ENCODE measurements around the gene ACAD8. TPM values are rescaled to one million over a fixed set of nuclear protein-coding genes. Genes with fewer than 3 reads are reported as not detected.

Gene ACAD8
- total and polyA plus RNA-seq, 2 of the 8 experiments (the other 6 are each of a cell fraction or from before 2014, with no cell fraction given): 45.8 to 52.7 TPM

- Histone ChIP-seq H4K8ac (ENCODE audit: extremely low read depth, insufficient read depth, low read length) (no peak overlapping the region), H3K56ac (replicated peaks; ENCODE audit: insufficient read length, low read depth, low read length) (no peak overlapping the region), H3K9me3 (ENCODE audit: insufficient read depth in 2 of 2, low read depth in 1 of 2, low read length in 1 of 2) (no peaks in the 10 kb centered on the region), H2BK12ac (ENCODE audit: low read depth, low read length) (no peak overlapping the region), H2AFZ (ENCODE audit: low read length) (no peak overlapping the region), H2AK5ac (ENCODE audit: low read depth, low read length) (no peak overlapping the region), H4K91ac (replicated peaks; ENCODE audit: insufficient read length, low read length) (no peak overlapping the region), H3K23ac (ENCODE audit: insufficient read length) (no peak overlapping the region), H4K5ac (ENCODE audit: insufficient read length, low read depth, low read length) (no peak overlapping the region), H3K4me3 (ENCODE audit: extremely low read depth in 1 of 4, insufficient read depth in 2 of 4, low read depth in 3 of 4, low read length in 4 of 4) (no peak overlapping the region), H3K27me3 (replicated peaks in 1 of 4; ENCODE audit: control insufficient read depth in 3 of 4, extremely low read depth in 1 of 4, insufficient read depth in 3 of 4, low read length in 3 of 4) (no peaks in the 10 kb centered on the region), H3K4me1 (replicated peaks in 1 of 4; ENCODE audit: control insufficient read depth in 3 of 4, insufficient read depth in 4 of 4, low read length in 3 of 4) (no peaks in the 10 kb centered on the region; a peak in 1 of 7 replicates), H2BK5ac (ENCODE audit: low read depth, low read length) (no peak overlapping the region), H3K4ac (replicated peaks; ENCODE audit: insufficient read length, low read depth, low read length) (no peak overlapping the region), H2BK120ac (replicated peaks; ENCODE audit: low read depth, low read length) (no peak overlapping the region), H3K36me3 (ENCODE audit: control insufficient read depth in 2 of 4, insufficient read depth in 4 of 4, low read length in 3 of 4) (peaks cover 11 to 58% (median 35%) of the 10 kb centered on the region in 4 experiments; a peak in 7 of 8 replicates), H3K9ac (replicated peaks in 1 of 4; ENCODE audit: extremely low read depth in 1 of 4, low read depth in 3 of 4, low read length in 3 of 4) (no peak overlapping the region), H3K79me1 (ENCODE audit: low read depth, low read length) (peaks cover 15% of the 10 kb centered on the region; the same call in 1 of the 2 replicates), H3K18ac (ENCODE audit: extremely low read depth, low read length) (no peak overlapping the region), H3K23me2 (ENCODE audit: low read depth, low read length) (0 out of 2 replicates have a peak, but pooled peaks cover 3% of the 10 kb centered on the region), H3K27ac (ENCODE audit: low read depth, low read length) (no peak overlapping the region), H3K4me2 (ENCODE audit: insufficient read depth in 1 of 2, low read depth in 2 of 2, low read length in 2 of 2) (no peak overlapping the region), H3K79me2 (ENCODE audit: control insufficient read depth in 1 of 2, insufficient read depth in 2 of 2, low read length in 2 of 2) (peaks cover 0 to 11% of the 10 kb centered on the region in 2 experiments; a peak in 1 of 4 replicates), H2BK15ac (ENCODE audit: low read length) (no peak overlapping the region), H2BK20ac (ENCODE audit: low read length) (no peak overlapping the region), H4K20me1 (replicated peaks in 1 of 2; ENCODE audit: control insufficient read depth in 1 of 2, insufficient read depth in 2 of 2, low read length in 2 of 2) (peaks cover 2 to 4% of the 10 kb centered on the region in 2 experiments), H3K14ac (ENCODE audit: insufficient read length) (no peak overlapping the region)
- 83% methylated on average over 14 of the region's 16 CpGs; no CpG with 5 or more reads in 1 of the 2 experiments for WGBS, 2 experiments (ENCODE audit: extremely low coverage in 1 of 2, insufficient coverage in 1 of 2, insufficient read length in 1 of 2, insufficient replicate concordance in 2 of 2, low coverage in 1 of 2, low lambda C conversion rate in 2 of 2, missing lambda C conversion rate in 1 of 2)
- no peak for DNase-seq (ENCODE audit: low read depth in 1 of 2, low spot score in 2 of 2)
- CTCF ChIA-PET (ENCODE audit: partially characterized antibody): interaction anchor here (1.1 to 7.1 kb wide), 13 partner anchors 8 to 106 kb away, joined by 3 to 114 read pairs (median 7); partner anchors contain the start of genes ACAD8, GLB1L3 and THYN1
- POLR2A ChIA-PET (ENCODE audit: partially characterized antibody): interaction anchor here (1.8 to 9.2 kb wide), 2 partner anchors 12 to 15 kb away, joined by 5 to 76 read pairs; partner anchors contain the start of gene GLB1L3
- FAIRE-seq: no peak
- TF ChIP-seq GTF2F1 (IDR thresholded peaks at IDR 0.05; ENCODE audit: borderline replicate concordance, low read depth, low read length): no peak
- no peak for TF ChIP-seq RBBP5 (IDR thresholded peaks at IDR 0.05; ENCODE audit: borderline replicate concordance, low read depth, low read length)
- no peak for TF ChIP-seq SRF (IDR thresholded peaks at IDR 0.05; ENCODE audit: low read depth, low read length)
- no peak for TF ChIP-seq ATF2 (IDR thresholded peaks at IDR 0.05; ENCODE audit: low read length)
- TF ChIP-seq NANOG (IDR thresholded peaks at IDR 0.05; ENCODE audit: insufficient read depth, low read depth, low read length, poor library complexity, severe bottlenecking): no peak
- TF ChIP-seq ATF3 (IDR thresholded peaks at IDR 0.05; ENCODE audit: insufficient read depth, low read depth, low read length): no peak
- TF ChIP-seq RNF2 (IDR thresholded peaks at IDR 0.05; ENCODE audit: borderline replicate concordance, low read depth, low read length, missing control alignments, poor library complexity, severe bottlenecking): no peak
- TF ChIP-seq ASH2L (IDR thresholded peaks at IDR 0.05; ENCODE audit: low read length): no peak
- TF ChIP-seq CBX5 (IDR thresholded peaks at IDR 0.05; ENCODE audit: low read depth, low read length): no peak
- no peak for TF ChIP-seq KDM1A (IDR thresholded peaks at IDR 0.05; ENCODE audit: borderline replicate concordance, low read length)
Observed at GRCh38 chr11:134260983-134261382, 7.6 kb downstream of the ACAD8 start.

Measured in H1 (cell line).